GM21447 (cell line): ENCODE measurements around the gene INSYN1.
"Not testable (repeated sequence)": the region's sequence is repeated elsewhere in the genome, so short reads cannot be mapped to it uniquely, and the experiment has no call there.

Source experiments
- ATAC-seq: cut with Tn5 transposase; IDR thresholded peaks from one replicate; pipeline ENCODE4 v1.9.1; 2021; ENCODE audit not compliant: unreplicated experiment

Gene INSYN1

DNA sequence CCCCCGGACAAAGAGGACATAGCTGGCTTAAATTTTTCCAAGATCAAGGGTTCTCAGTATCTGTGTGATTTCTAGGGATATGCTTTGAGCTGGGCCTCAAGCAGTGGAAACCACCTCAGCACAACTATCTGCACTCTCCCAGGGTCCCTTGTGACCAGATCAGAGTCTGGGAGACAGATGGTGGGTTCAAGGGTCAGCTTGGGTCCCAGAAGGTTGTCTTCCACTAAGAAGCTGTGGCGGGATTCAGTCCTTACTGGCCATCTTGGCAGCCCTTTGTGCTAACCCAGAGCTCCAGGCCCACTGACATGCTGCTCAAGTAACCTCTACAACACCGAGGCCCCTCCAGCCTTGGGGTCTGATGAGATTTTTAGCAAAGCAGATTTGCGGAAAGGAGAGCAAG is 2.7 kb downstream of the INSYN1 start:
- ATAC-seq = no peak

DNA sequence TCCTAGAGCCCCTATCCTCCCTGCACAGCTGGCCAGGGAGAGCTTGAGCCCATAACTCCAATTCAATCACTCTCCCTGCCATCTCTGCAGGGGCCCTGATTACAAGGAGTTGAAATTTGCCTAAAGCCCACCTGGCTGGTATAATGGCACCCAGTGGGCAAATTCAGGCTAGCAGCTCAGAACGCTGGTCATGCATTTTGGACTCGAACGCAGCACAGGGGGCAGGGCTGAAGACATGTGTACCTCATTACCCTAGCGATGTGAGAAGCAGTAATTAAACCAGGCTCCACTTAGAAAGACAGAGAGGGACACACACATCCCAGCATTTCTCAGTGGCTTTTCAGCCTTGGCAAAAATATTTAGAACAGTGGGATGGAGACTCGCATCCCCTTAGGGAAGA is 3.2 kb downstream of the INSYN1 start:
- no peak for ATAC-seq

DNA sequence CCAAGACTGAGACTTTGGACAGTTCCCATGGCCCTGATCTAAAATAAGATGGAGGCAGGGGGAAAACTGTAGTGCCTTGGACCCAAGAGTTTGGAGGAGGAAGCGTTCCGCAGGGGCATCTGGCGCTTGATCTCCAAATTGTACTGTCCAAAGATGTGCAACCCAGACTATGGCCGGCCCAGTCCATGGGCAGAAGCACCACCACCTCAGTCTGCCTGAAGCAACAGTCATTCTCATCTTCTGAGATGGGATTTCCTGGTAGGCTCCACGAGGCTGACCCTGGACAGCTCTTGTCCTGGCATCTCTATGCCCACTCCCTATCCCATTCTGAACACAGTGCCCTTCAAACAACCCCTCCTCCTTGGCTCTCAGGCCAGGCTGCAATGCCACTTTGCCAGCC is 3.6 kb downstream of the INSYN1 start:
- no peak for ATAC-seq

DNA sequence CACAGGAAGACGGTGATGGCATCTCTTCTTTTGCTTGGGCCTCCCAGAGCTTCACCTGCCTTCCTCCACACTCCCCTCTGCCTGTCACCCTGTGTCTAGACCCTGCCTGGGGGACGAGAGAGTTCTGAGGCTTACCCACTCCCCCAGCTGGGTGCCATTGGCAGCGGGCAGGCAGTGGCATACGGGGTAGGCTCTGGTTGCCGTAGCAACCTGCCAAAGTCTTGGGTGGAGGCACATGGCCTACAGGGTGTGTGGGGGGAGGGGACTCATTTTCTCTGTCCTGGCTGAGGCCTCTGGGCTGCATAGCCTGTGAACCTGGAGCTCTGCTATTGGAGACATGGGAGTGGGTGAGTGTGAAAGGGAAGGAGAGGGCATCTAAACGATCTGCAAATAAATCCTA is 4.4 kb downstream of the INSYN1 start:
- ATAC-seq = no peak

DNA sequence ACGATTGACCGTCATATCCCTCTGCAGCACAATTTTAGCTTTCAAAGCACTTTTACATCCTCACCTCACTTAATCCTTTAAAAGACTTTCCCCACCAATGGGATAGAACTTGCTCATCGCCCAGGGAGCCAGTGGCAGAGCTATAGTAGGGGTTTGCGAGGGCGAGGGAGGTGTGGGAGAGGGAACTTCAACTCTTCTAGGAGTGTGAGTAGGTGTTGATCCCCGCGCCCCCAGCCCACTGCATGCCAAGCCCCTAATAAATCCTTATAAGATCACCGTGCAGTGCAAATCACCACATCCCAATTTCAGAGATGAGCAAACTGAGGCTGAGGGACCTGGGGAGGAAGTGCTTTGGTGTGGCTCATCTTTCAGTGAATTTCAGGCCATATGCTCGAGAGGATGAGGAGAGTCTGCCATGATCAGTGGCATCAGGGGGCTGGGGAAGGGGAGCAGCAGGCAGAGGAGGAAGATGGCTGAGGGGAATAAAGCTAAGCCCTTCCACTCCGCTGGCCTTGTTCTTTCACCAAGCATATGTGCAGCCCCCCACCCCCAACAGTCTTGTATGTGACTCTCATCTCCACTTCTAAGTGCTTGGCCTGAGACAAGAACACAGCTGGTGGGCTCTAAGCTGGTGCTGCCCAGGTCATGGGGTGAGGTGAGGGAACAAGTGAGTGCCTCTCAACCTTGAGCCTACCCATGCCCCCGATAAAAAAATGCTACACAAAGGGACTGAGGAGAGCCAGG is 5.1 kb downstream of the INSYN1 start:
- ATAC-seq = no peak

DNA sequence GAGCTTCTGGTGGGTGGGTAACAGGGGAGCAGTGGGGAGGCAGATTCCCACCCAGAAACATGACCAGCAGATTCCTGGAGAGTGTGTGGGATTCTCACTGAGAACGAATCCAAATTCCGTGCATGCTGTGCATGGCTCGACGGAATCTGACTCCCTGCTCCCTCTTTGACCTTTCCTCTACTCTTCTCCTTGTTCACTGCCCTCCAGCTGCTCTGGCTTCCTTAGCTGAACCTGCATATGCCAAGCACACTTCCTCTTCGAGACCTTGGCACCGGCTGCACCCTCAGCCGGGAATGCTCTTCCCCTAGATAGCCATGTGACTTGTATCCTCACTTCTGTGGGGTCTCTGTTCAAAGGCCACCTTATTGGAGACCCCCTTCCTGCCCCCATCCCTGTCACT is 6.3 kb downstream of the INSYN1 start:
- no peak for ATAC-seq

DNA sequence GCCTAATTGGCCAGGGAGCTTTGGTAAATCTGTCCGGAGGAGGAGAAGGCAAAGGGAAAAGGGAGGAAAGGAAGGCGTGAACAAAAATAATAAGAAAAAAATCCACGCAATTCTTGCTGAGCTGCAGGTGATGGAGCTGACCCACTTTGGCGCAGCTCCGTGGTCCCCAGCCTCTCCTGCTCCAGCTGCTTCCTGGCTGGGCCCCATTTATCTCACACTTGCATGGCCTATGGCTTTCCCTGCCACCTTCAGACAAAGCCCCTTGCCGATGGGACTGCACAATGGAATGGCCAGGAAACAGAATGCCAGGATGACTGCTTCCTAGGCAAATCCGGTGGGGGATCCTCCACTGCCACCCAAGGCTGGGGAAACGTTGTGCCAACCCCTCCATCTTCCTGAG is 6.9 kb downstream of the INSYN1 start:
- ATAC-seq = no peak

DNA sequence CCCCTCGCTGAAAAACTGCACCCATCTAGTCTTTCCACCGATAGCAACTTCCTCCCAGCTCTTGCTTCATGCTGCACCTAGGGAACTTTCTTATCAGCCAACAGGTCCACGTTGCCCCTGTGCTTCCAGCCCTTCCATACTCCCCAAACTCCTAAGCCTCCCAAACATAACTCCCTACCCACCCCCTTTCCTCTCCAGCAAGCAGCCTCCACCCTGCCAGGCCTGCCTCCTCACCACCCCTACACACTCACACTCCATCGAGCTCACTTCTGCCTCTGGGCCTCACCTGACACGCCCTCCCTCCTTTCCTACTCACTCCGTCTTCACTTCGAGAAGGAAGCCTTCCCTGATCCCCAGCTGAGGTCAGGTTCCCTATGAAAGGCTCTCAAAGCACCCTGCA is 8.1 kb downstream of the INSYN1 start:
- no peak for ATAC-seq

DNA sequence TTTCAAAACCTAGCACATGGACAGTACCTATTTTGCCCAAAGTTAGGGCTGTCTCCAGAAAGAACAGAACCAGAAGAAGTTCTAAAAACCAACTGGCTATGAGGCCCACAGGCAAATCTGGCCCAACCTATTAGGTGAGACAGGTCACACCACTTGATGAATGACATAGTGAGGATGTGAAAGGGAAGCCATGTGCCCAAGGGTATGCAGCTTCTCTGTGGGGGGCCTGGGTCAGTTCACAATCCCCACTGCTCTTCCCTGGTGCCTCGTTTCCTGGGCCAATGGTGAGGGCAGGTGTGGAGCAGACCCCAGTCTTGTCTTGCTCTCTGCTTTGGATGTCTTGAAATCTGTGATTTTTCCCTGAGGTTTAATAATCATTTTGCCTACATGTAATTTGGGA is 8.9 kb downstream of the INSYN1 start:
- no peak for ATAC-seq

DNA sequence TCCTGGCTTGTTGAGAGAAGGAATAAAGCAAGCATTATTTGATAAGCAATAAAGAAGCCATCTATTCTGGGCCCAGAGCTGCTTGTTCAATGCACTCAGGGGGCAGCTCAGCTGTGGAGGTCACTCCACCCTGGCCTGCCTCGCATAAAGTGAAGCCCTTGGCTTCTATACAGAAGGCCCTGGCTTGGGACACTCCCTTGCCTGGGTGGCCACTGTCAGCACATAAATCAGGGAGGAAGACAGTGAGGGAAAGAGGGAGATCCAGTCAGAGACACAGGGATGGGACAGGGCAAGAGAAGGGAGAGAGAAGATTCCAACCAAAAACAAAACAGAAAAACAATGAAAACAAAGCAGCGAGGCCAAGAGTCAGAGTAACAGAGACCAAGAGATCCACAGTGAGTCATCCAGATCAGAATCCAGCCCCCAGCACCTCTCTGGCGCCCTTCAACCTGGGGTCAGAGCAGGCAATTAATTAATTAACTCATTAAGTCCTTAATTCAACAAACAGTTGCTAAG is 11.8 kb downstream of the INSYN1 start:
- ATAC-seq = no peak

DNA sequence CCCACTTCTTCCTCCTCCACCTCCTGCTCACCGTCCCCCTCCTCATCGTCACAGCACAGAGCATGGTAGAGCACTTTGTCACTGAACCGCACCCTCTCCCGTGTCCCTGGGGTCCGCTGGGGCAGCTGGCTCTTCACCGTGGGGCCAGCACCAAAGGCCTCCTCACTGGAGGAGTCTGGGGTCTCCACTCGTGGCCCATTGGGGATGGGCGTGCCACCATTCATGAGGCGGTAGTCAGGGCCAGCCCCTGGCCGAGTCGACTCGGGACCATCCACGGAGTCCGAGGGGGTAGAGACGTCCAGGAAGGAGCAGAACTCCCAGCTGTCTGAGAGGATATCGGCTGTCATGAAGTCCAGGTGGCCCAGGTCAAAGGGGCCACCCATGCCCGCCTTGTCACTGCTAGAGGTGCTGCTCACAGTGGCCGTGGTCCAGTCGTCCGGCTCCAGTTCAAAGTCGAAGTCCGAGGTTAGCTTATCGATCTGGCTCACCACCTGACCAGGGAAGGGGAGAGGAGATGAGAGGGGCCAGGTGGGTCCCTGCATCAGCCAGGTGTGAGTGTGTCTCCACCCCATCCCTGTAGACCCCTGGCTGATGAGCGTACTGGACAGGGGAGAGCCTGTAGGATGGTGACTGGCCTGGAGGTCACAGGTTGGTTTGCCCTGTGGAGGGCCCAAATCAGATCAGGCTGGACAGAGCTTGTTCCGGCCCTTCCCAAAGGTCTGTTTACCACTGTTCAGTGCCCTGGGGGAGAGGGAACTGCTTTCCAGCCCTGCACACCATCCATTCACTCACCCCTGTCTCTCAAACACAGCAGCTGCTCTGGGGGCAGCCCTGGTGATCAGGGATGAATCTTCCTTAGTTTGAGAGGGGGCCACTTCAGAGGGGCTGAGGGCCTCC is 12.8 kb downstream of the INSYN1 start:
- ATAC-seq = no peak

DNA sequence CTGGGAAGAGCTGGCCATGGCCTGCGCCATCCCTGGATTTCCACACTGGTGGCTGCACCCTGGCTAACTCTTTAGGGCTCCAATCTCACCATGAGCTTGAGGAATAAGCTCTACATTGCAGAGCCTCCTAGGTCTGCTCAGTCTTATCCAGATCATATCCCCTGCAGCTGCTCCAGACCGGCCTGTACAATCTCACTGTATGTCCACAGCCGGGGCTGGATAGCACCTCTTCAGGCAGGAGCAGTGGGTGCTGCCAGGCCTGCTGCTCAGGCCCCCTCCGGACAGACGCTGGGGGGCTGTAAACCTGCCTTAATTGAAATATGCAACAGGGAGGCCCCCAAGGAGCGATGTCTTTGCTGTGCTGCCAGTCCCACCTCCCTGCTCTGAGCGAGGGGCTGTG is 15.6 kb downstream of the INSYN1 start:
- no peak for ATAC-seq

DNA sequence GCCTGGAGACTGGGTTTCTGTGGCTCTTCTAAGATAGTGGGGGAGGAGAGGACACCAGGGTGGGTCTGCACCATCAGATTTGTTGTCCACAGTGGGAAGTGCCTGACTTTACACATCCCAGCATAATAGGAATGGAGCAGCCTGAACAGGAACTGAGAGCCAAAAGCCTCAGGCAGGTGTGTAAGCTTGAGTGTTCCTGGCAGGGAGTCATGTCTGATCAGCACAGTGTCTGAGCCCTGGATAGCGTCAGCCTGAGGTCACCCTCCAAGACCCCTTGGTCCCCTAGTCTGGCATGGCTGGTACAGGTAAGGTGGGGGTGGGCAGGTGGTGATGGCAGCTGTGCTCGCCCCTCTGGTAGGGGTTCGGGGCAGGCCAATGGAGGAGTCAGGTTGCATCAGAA is 20.2 kb downstream of the INSYN1 start:
- no peak for ATAC-seq

DNA sequence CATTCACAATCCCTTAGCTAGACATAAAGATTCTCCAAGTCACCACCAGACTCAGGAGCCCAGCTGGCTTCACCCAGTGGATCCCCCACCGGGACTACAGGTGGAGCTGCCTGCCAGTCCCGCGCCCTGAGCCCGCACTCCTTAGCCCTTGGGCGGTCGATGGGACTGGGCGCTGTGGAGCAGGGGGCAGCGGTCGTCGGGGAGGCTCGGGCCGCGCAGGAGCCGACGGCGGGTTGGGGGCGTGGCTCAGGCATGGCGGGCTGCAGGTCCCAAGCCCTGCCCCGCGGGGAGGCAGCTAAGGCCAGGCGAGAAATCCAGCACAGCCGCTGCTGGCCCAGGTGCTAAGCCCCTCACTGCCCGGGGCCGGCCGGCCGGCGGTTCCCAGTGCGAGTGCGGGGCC is 21.1 kb downstream of the INSYN1 start:
- not testable (repeated sequence) for ATAC-seq

DNA sequence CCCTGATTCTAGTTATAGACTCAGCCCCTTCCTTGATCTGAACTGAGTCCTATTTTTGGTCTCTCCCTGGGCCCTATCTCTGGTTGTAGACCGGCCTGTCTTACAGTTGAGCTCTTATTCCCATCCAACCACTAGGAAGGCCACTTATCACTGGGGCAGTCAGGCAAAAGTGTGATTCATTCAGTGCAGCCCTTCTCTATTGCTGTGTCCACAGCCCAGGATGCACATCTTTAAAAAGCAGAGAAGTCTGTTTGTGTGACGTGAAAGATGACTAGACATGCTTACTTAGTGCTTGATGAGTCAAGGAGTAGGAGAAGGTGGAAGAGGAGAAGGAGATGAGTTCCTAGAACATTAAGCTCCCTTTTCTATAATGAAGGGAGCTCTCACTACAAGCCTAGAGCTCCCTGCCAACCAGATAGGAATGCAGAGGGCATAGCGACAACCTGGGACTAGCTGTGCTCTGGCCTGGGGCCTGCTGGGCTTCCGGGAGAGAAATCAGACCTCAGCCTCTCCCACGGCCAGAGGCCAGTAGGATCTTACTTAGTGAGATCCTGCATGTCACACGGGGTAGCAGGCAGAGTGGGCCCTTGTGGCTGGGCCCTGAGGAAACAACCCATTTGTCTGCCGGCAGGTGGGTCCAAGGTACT is 25.7 kb downstream of the INSYN1 start:
- ATAC-seq = no peak

DNA sequence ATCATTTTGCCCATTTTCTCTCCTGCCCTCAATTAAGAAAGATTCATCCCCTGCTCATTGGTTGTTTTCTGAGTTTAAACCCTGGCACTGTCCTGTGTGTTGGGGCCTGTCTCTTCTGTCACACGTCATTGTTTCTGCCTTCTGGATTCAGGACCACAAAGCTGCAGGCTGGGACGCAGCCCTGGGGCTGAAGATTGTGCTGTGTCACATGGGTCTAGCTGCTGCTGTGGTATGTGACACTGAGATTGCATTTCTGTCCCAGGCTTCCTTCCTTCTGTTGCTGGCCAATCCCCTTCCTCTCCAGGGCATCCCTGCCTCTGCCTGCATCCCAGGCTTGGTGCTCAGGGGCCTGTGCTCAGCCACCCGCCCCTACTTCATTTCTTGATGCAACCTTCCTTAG is 28.9 kb downstream of the INSYN1 start:
- no peak for ATAC-seq

DNA sequence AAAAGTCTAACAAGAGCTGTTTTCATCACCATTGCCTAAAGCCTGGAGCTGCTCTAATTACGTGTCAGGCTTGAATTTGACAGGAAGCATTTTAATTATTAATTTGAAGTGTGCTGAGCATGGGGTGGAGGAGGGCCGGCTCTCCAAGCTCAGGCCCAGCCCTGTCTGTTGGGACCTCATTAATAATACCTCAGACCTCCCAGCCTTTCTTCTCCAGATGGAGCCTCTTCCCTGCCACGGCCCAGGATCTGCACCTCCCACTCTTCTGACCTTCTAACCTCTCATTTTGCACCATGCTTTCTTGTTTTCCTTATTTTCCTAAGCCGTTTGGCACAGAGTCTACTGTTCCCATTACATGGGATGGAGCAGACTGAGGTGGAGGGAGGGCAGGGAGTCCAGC is 30.0 kb downstream of the INSYN1 start:
- ATAC-seq = no peak

DNA sequence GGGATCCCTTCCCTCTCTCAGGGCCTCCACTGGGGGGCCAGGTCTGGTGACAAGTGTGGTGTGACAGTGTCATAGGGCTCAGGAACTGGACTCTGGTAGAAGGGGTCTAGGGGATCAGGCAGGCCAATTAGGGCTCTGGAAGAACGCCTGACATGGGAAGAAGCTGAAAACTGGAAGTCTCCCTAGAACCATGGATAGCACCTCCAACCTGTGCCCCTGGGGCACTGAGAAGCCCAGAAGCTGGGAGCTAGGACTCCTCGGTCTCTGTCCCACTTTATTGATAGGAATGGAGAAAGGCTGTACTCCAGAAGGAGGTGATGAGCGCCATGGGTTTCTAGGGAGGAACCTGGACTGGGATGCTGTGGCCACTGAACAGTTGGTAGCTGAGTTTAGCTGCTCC is 30.7 kb downstream of the INSYN1 start:
- no peak for ATAC-seq

DNA sequence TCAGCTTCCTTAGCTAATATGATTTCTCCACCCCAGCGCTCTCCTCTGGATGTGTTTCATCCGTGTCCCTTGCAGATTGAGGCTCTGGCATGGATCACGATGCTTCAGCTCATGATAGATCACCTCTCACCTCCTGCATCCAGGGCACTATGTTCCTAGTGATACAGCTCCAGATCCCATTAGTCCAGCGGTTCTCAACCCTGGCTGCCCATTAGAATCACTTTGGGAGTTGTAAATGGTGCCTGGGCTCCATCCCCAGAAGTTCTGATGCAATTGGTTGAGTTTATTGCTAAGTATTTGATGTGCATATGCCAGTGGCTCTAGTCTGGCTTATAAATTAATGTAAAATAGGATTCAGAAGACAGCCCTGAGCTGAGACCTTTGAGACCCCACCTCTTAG is 34.5 kb downstream of the INSYN1 start:
- ATAC-seq = no peak

DNA sequence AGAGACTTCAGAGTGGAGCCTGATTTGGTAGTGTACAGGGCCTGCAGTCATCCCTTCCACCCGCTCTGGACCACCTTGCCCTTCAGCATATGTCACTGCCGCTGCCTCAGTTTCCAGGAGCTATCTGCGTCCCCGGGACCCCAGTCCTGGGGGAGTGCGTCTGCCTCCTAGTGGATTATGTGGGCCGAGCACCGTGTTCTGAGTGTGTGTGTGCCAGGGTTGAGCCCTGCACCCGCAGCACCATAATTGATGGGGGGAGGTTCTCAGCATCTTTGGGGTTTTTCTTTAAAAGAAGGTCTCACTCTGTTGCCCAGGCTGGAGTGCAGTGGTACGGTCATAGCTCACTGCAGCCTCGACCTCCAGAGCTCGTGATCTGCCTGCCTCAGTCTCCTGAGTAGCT is 35.3 kb downstream of the INSYN1 start:
- no peak for ATAC-seq

DNA sequence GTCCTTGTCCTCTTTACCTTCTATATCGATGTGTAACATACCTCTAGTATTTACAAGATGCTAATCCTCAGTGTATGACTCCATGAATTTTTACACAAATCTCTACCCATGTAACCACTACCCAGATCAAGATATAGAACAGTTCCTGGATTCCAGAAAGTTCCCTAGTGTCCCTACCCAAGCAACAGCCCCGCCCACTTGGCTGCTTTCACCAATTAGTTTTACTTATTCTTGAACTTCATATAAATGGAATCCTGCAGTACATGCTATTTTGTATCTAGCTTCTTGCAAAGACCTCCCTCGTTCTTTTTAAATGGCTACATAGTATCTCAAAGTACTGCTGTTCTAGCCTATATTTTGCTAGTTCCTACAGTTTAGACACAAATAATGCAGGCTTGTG is 35.9 kb downstream of the INSYN1 start:
- no peak for ATAC-seq

DNA sequence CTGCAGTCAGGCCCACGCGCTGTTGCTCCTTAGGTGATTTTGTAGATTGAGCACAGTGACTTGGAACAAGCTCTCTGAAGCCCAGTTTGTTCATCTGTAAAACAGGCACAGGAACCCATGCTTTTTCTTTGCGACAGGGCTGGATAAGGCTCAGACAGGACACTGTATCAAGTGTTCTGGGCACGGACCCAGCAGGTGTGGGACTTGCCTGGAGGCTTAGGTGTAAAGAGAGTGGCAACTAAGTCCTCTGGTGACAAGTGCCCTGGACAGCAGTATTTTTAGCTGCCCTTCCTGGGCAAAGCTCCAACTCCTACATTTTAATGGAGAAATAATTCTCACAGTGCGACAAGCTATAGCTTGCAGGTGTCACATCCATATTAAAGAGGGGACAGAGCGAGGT is 36.7 kb downstream of the INSYN1 start:
- ATAC-seq = no peak
